Stimulated activated CD8-positive, alpha-beta memory T cell treated with anti-CD3 and anti-CD28 coated beads, Interleukin-7, amount 100 ng/mL, for 4 hours (primary cell): ENCODE data around the gene GLIPR2.
"Not testable (repeated sequence)": the region's sequence is repeated elsewhere in the genome, so short reads cannot be mapped to it uniquely, and the experiment has no call there.

Source experiments
- DNase-seq, 2 donors: peaks; one replicate each; pipeline ENCODE4 v3.0.0-alpha.2; 2020; ENCODE audit warnings: low read depth in 2 of 2

GLIPR2 gene

DNA sequence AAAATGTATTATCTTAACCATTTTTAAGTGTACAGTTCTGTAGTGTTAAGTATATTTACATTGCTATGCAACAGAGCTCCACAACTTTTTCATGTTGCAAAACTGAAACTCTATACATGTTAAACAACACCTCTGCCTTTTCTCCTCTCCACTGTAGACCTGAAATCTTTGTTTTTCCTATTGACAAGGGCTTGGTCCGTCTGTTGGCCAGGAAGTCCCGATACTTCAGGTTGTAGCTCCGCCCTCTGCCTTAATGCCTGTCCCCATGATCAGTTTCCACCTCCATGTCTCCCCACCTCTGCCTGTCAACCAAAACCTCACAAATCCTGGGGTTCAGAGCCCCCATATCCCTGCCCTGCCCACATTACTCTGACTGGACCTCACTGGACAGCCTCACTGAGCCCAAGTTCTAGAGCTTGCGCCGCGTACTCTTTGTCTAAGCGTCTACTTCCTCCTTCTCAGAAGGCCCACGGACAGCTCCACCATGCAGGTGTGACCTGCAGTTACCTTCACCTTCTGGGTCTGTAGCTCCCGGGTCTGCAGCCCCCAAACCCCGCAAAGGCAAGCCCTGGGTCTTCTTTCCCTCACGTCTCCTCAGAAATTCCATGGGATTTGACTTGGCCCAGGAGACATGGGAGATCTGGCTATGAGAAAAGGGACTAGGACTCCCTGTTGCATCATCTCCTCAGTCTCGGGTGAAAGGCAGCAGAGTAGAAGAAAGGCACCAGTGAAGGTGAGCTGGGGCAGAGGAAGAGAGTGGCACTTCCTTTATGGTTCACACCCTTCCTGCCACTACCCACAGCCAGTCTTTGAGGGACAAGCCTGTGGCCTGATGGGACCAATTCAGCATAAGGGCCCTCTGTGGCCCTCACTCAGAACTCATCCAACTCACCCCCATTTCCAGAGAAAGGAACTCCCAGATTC is 8.0 kb downstream of the GLIPR2 start:
- no peak for DNase-seq

DNA sequence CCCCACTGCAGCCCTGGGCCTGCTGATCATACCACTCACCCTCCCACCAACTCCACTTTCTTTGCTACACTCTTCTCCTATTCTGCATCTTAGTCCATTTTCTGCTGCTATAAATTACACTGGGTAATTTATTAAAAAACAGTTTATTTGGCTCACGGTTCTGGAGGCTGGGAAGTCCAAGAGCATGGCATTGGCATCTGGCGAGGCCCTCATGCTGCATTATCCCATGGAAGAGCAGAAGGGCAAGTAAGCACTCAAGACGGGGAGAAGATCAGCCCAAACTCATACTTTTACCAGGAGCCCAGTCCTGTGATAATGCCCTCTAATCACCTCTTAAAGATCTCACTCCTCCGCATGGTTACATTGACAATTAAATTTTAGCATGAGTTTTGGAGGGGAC is 9.4 kb downstream of the GLIPR2 start:
- no peak for DNase-seq

DNA sequence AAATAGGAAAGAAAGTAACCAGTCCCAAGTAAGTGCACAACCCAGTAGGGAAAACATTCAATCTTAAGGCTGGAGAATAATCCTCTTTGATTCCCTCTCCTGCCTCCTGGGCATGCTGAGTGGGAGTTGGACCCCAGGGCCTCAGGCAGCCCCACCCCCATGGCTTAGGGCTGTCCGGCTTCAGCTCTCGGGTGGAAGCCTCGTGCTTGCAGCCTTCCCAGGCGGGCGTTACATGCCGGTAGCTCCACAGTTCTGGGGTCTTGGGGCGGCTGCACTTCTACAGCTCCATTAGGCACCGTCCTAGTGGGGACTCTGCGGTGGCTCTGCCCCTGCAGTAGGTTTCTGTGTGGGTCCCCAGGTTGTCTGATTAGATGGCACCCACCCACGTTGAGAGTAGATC is 10.1 kb downstream of the GLIPR2 start:
- DNase-seq = no peak

DNA sequence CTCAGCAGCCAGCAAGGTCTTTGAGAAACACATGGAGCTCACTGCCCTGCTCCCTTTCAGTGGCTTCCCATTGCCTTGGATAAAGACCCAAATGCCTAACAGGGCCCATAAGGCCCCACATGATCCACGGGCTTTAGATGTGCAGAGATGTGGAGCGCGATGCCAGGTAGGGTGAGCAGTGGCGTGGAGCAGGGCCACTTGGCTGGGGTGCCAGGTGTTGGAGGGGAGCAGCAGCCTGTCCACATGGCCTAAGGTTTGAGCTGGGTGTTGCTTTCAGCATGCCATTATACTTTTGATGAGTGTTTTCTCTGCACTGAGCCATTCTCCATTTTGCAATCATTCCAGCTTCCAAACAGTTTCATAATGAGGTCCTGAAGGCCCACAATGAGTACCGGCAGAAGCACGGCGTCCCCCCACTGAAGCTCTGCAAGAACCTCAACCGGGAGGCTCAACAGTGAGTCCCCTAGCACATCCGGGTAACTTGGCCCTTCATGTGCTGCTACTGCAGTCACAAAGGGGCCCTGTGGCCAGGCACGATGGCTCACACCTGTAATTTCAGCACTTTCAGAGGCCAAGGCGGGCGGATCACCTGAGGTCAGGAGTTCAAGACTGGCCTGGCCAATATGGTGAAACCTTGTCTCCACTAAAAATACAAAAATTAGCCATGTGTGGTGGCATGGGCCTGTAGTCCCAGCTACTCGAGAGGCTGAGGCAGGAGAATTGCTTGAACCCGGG is 11.1 kb downstream of the GLIPR2 start:
- DNase-seq = no peak

DNA sequence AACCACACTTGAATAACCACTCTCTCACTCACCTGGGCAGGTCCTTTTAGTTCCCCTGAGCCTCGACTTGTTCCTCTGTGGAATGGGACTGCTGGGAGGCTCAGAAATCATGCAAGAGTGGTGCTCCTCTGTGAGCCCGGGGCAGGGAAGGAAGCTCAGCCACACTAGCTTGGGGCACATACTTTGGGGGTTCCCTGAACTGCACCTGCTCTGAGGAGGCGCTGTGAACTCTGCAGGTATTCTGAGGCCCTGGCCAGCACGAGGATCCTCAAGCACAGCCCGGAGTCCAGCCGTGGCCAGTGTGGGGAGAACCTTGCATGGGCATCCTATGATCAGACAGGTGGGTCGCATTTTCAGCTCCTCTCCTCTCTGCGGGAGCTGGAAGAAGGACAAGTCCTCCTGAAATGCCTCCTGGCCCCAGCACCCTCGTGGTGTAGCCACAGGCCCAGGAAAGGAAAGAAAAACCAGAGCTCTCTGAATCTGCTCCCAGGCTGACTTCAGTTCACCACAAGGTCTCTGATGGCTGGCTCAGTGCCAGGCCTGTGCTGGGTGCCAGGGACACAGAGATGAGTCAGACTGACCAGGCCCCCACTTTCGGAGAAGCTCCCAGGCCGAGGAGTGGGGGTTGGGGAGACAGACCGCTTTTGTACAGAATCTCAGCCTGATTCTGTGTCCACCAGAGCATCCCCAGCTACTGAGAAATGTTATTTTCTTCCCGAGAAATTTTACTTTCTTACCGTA is 11.9 kb downstream of the GLIPR2 start:
- peak; percentile 57 to 73 for DNase-seq

DNA sequence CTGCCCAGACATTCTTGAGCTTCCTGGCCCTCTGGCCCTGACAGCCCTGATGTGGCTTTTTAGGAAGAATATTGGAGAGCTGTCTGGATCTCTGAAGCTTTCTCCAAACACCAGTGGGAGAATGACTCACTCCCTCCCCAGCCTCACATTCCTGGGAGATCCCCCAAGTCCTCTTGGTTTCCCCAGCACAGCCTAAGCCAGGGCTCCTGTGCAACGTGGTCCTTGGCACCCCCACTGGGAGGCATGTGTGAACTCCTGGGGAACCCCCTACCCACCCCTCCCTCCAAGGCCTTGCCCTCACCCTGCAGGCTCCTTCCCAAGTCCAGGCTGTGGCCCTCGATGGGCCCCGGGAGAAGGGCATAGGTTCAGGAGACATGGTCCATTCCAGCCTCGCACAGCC is 12.7 kb downstream of the GLIPR2 start:
- DNase-seq = no peak

DNA sequence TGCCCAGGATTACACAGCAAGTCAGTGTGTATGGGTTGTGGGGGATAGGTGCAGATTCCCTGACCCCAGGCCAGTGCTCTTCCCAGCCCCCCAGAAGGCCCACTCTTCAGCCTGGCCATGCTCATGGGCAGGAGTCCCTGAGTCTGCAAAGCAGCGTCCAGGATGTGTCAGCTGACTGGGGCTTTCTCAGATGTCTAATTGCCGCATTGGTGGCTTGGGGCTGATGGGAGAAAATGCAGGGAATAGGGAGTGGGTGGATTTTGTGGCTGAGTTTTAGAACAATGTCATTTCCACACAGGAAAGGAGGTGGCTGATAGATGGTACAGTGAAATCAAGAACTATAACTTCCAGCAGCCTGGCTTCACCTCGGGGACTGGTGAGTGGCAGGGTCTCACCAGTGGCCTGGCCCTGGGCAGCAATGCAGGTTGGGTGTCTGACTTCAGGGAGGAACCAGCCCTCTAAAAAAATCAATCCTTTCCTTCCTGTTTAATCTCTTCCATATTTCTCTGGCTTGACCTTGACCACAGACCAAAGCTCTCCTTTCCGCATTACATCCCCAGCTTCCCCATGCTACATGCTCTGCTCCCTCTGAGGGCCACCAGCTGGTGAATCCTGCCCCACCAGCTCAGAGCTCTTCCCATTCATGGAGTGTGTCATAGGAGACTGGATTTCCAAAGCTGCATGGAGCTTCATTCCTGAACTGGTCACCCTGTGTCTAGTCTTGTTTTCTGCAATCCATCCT is 14.2 kb downstream of the GLIPR2 start:
- no peak for DNase-seq

DNA sequence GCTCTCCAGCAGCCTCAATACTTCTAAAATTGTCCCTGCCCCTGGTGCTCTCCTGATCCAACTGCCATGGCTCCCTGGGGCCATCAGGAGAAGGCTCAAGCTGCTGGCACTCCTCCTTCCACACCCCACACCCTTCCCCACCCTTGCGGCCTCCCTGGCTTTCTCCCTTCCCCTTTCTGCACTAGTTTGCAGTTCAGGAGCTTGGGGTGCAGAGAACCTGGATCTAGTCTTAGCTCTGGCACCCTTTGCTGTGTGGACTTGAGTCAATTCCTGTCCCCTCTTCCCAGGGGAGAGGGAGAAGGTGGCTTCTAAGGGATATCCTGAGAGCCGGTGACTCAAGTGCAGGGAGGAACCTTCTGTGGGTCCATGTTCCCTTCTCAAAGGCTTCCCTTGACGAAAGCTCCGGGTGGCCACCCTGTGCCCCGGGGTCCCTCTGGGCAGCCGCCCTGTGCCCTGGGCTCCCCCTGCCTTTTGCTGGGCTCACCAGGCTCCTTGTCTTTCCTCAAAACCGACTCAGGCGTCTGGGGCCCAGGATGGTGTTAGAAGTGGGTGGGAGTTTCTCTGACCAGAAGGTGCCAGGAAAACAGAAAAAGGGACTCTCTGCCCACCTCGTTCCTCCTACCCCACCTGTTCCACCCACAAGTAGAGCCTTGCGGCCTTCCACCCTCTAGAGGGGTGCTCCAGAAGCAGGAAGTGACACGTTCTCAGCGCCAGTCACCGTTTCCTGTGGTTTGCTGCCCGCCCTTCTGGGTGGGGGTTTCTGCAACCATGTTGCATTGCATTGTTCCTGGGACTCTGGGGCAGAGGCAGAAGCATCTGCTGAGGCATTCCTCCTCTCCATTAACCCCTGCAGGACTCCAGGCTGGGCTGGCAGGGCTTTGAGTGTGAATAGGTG is 15.0 kb downstream of the GLIPR2 start:
- DNase-seq = peak; percentile 87 to 91

DNA sequence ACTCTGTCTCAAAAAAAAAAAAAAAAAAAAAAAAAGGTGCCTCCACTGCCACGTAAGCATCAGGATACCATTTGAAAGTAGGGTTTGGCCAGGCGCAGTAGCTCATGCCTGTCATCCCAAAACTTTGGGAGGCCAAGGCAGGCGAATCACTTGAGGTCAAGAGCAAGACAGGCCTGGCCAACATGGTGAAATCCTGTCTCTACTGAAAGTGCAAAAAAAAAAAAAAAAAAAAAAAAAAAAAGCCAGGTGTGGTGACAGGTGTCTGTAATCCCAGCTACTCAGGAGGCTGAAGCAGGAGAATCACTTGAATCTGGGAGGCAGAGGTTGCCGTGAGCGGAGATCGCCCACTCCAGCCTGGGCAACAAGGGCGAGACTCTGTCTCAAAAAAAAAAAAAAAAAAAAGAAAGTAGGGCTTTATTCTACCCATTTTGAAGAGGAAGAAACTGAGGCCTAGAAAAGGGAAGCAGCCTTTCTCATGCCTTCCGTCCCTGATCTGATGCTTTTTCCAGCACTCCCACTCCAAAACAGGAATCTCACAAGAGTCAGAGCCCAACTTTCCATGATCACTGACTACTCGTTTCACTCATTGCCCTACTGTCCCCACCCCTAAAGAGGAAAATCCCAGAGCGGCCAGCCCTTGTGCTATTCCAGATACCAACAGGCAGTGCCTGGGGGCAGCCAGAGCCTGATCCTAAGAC is 16.4 kb downstream of the GLIPR2 start:
- DNase-seq = no peak

DNA sequence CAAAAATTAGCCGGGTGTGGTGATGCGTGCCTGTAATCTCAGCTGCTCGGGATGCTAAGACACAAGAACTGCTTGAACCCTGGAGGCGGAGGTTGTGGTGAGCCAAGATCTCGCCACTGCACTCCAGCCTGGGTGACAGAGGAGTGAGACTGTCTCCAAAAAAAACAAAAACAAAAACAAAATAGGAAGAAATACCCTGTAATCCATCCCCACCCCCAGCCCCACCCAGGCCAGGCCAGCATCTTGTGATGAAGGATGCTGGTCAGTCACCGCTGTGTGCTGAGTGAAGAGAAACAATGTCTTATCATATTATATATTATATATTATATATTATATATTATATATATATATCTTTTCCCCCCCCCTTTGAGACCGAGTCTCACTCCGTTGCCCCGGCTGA is 17.2 kb downstream of the GLIPR2 start:
- no peak for DNase-seq

DNA sequence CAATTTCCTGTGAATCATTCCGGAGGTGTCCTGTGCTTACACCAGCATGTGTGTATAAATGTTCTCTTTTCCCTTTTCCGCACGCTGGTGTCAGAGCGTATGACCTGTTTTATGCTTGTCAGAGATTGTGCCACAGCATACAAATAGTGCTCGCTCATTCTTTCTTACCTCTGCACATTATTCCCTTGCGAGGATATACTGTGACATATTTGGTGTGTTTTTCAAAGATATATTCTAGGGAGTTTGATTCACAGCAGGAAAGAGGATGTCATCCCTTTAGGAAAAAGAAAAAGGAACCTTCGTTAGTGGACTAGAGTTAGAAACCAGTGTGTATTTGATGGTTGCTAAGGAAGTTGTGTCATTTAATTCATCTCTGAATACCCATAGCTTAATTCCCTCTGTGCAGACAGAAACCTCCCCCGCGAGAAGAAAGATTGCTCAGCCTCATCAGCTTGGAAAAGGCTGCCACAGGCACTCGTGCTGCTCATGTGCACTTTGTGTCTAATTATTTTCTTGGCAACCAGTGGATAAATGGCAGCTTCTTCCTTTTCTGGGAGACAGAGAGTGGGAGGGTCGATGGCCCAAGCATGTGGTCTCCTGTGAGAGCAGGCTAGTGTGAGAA is 17.9 kb downstream of the GLIPR2 start:
- no peak for DNase-seq

DNA sequence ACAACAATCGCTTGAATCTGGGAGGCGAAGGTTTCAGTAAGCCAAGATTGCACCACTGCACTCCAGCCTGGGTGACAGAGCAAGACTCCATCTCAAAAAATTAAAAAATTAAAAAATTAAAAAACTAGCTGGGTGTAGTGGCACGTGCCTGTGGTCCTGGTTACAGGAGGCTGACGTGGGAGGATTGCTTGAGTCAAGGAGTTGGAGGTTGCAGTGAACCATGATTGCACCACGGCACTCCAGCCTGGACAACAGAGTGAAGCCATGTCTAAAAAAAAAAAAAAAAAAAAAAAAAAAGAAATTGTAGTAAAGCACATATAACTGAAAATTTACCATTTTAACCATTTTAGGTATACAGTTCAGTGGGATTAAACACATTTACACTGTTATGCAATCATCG is 19.6 kb downstream of the GLIPR2 start:
- no peak for DNase-seq

DNA sequence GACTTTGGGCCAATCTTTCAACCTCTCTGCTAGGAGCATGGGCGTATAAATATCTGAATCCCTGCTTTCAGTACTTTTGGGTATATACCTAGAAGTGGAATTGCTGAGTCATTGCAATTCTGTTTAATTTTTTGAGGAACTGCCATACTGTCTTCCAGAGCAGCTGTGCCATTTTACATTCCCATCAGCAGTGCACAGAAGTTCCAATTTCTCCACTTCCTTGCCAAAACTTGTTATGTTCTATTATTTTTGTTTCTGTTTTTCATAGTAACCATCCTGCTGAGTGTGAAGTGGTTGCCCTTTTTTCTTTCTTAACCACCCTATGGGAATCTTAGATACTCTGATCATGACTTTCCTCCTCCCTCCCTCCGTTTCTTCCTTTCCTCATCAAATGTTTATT is 21.6 kb downstream of the GLIPR2 start:
- no peak for DNase-seq

DNA sequence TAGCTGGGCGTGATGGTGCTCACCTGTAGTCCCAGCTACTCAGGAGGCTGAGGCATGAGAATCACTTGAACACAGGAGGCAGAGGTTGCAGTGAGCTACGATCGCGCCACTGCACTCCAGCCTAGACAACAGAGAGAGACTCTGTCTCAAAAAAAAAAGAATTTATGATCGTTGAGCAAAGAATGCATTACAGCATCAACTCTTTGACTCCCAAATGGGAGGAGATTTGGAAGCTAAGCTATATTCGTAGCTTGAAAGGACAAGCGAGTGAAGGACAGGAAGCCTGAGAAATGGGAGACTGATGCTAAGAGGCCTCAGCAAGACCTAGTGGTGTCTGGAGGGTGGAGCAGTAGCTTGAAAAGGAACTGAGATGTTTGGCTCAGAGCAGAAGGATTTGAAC is 22.4 kb downstream of the GLIPR2 start:
- DNase-seq = no peak

DNA sequence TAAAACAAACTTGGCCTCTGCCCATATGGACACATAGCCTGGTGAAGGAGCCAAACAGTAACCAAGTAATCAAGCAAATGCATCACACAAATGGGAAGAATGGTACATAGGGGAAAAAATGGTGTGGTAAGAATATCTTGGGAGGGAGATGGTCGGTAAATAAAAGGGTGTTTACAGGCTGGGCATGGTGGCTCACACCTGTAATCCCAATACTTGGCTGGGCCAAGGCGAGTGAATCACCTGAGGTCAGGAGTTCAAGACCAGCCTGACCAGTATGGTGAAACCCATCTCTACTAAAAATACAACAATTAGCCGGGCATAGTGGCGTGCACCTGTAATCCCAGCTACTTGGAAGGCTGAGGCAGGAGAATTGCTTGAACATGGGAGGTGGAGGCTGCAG is 23.0 kb downstream of the GLIPR2 start:
- not testable (repeated sequence) for DNase-seq

DNA sequence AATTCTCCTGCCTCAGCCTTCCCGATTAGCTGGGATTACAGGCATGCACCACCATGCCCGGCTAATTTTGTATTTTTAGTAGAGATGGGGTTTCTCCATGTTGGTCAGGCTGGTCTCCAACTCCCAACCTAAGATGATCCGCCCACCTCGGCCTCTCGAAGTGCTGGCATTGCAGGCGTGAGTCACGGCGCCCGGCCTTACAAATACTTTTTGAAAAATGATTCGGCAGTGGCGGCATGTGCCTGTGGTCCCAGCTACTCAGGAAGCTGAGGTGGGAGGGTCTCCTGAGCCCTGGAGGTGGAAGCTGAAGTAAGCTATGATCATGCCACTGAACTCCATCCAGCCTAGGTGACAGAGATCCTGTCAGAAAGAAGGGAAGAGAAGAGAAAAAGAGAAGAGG is 23.6 kb downstream of the GLIPR2 start:
- DNase-seq = not testable (repeated sequence)

DNA sequence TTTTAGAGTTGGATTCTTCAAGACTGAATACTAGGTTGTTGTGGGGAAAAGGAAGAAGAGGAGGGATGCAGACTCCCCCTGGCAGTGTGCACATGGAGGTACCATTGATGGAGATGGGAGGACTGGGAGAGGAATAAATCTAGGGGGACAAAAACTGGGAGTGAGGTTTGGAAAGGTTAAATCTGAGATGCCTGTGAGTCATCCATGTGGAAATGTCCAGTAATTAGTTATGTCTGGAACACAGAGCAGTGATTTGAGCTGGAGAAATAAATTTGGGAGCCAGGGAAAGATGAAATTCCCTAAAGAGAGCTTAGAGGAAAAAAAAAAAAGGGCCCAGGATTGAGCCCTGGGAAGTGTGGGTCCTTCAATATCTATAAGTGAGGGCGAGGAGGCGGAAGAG is 24.7 kb downstream of the GLIPR2 start:
- no peak for DNase-seq

DNA sequence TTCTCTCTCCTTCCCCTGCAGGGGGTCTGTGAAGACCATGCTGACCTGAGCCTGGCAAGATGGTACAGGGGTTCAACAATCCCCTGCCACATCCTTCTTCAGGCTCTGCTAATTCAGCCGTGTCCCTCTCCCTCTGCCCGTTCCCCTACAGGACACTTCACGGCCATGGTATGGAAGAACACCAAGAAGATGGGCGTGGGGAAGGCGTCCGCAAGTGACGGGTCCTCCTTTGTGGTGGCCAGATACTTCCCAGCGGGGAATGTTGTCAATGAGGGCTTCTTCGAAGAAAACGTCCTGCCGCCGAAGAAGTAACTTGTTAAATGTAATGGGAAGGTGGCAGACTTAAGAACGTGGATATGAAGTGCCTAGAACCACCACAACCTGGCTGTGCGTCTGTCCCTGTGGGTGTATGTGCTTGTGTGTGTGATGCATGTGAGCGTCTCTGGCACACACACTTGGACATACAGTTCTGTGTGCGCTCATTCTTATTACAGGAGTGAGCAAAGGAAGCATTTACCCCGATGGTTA is 25.7 kb downstream of the GLIPR2 start:
- no peak for DNase-seq

DNA sequence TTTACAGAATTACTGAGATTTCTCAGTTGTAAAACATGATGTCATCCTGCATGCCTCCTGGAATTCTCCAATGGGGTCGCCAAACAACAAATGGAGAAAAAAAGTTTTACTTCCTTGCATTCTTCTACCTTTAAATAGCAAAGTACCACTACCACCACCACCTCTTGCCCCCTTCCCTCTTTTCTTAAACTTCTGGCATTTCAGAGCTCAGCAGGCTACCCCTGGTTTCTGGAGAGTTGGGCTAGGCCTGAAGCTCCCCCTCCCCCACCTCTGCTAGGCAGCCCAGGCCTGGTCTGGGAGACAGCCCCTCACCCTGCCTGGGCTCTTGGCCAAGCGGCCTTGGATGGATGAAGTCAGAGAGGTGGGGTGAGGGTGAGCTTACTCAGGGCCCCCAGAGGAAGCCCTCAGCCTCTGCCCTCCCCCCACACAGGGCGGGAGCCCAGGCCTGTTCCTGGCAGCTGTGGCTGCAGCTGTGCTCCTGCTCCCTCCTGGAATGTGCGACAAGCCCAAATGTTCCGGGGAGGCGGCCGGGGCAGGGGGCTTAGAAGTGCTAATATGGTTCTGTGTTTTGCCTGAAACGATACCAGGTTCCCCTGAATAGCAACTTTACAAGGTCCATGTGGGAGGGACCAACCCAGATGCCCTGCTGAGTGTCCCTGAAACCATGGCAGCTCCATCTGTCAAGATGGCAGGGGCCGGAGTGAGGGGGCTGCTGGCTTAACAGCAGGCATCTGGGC is 26.7 kb downstream of the GLIPR2 start:
- no peak for DNase-seq
